Measurements from ENCODE around the gene JAG2.

Gene JAG2

DNA sequence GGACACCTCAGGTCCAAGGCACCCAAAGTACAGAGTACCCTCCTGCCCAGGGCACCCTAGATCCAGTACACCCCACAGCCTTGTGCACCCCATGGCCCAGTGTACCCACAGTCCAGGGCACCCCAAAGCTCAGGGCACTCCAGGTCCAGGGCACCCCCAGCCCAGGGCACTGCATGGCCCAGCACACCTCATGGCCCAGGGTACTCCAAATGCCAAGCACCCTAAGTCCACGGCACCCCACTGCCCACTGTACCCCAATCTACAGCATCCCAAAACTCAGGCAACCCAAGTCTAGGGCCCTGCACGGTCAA is 6.0 kb downstream of the JAG2 start:
- no peaks in the 10 kb centered on the region for H3K9me3 ChIP-seq (ENCODE audit: insufficient read depth, low read length)
- DNase-seq (ENCODE audit: low read depth, low spot score), result no peak
- TF ChIP-seq ZNF274 (IDR thresholded peaks at IDR 0.05; ENCODE audit: low read depth, low read length) (no peak), SUZ12 (IDR thresholded peaks at IDR 0.05; ENCODE audit: extremely low read depth, insufficient read depth, insufficient read length) (no peak), YY1 (IDR thresholded peaks at IDR 0.05; ENCODE audit: insufficient read depth, insufficient read length) (no peak)
- H3K4me1 ChIP-seq (ENCODE audit: insufficient read depth, insufficient read length), result peaks cover 41% of the 10 kb centered on the region
- H3K36me3 ChIP-seq (ENCODE audit: insufficient read depth, insufficient read length, low read length), result peaks cover 3% of the 10 kb centered on the region
- no peak overlapping the region for H3K4me3 ChIP-seq (ENCODE audit: insufficient read length, low read depth)
- H3K9ac ChIP-seq (ENCODE audit: insufficient read length, low read depth), result peak overlapping the region; percentile 28
- H3K27me3 ChIP-seq (ENCODE audit: insufficient read depth, insufficient read length), result no peaks in the 10 kb centered on the region

DNA sequence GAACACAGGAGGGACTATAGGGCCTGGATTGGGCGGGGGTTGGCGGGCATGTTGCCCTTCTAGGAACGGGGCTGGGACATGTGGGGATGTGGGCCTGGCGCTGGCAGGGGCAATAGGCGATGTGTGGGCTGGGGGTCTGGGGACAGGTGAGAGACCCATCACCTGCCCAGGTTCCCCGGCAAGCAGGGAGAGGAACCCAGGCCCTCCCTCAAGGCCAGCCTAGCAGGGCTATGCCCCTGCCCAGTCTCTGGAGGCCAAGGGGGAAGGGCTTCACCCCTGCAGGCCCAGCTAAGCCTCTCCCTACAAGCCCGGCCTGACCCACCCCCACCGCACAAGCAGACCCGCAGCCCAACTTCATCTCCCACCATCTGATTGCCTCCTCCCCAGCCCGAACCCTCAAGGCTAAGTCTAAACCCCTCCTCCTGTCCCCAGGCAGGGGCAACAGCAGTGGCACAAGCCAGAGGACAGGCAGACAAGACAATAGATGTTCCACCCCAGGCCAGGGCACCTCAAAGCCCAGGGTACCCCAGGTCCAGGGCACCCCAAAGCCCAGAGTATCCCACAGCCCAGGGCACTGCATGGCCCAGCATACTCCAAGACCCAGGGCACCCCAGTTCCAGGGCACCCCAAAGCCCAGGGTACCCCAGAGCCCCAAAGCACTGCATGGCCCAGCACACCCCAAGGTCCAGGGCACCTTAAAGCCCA is 6.5 kb downstream of the JAG2 start:
- no peak overlapping the region for H3K4me3 ChIP-seq (ENCODE audit: insufficient read length, low read depth)
- no peak for DNase-seq (ENCODE audit: low read depth, low spot score)
- peaks cover 41% of the 10 kb centered on the region for H3K4me1 ChIP-seq (ENCODE audit: insufficient read depth, insufficient read length)
- no peaks in the 10 kb centered on the region for H3K9me3 ChIP-seq (ENCODE audit: insufficient read depth, low read length)
- peak overlapping the region; percentile 28 for H3K9ac ChIP-seq (ENCODE audit: insufficient read length, low read depth)
- peaks cover 3% of the 10 kb centered on the region for H3K36me3 ChIP-seq (ENCODE audit: insufficient read depth, insufficient read length, low read length)
- no peak for TF ChIP-seq ZNF274 (IDR thresholded peaks at IDR 0.05; ENCODE audit: low read depth, low read length)
- no peak for TF ChIP-seq SUZ12 (IDR thresholded peaks at IDR 0.05; ENCODE audit: extremely low read depth, insufficient read depth, insufficient read length)
- no peak for TF ChIP-seq YY1 (IDR thresholded peaks at IDR 0.05; ENCODE audit: insufficient read depth, insufficient read length)
- H3K27me3 ChIP-seq (ENCODE audit: insufficient read depth, insufficient read length), result no peaks in the 10 kb centered on the region

DNA sequence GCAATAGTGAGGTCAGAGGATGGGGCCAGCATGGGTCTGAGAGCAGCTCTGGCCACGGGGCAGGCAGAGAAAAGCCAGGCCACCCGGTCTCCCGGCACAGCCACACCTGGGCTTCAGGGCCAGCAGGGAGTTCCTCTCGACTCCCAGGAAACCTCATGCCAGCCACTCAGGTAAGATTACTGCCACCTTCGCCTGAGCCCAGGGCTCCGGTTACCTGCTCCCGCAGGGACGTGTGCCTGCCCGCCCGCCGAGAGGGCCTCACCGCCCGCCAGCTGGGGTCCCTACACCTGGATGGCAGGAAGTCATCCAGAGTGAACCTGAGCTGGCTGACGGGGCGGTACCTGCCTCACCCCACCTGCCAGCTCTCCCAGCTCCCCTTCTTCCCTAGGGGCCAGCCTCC is 7.3 kb downstream of the JAG2 start:
- Histone ChIP-seq H3K4me3 (ENCODE audit: insufficient read length, low read depth) (no peak overlapping the region), H3K9ac (ENCODE audit: insufficient read length, low read depth) (no peak overlapping the region), H3K36me3 (ENCODE audit: insufficient read depth, insufficient read length, low read length) (no peaks in the 10 kb centered on the region), H3K4me1 (ENCODE audit: insufficient read depth, insufficient read length) (peaks cover 36% of the 10 kb centered on the region), H3K27me3 (ENCODE audit: insufficient read depth, insufficient read length) (no peaks in the 10 kb centered on the region), H3K9me3 (ENCODE audit: insufficient read depth, low read length) (no peaks in the 10 kb centered on the region)
- TF ChIP-seq SUZ12 (IDR thresholded peaks at IDR 0.05; ENCODE audit: extremely low read depth, insufficient read depth, insufficient read length), result no peak
- no peak for TF ChIP-seq YY1 (IDR thresholded peaks at IDR 0.05; ENCODE audit: insufficient read depth, insufficient read length)
- no peak for TF ChIP-seq ZNF274 (IDR thresholded peaks at IDR 0.05; ENCODE audit: low read depth, low read length)
- DNase-seq (ENCODE audit: low read depth, low spot score), result no peak

DNA sequence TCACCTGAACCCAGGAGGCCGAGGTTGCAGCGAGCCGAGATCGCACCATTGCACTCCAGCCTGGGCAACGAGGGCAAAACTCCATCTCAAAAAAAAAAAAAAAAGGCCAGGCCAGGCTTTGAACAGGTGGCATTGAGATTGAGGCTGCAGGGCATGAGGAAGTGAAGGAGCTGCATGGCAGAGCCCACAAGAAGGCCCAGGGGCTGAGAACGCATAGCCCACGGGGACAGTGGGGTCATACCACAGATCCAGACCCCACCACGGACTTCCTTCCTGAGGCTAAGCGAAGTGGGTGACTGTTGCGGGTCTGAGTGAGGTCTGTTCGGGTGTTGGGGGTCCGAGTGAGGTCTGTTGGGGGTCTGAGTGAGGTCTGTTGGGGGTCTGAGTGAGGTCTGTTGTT is 7.8 kb downstream of the JAG2 start:
- Histone ChIP-seq H3K36me3 (ENCODE audit: insufficient read depth, insufficient read length, low read length) (no peaks in the 10 kb centered on the region), H3K9me3 (ENCODE audit: insufficient read depth, low read length) (no peaks in the 10 kb centered on the region), H3K27me3 (ENCODE audit: insufficient read depth, insufficient read length) (no peaks in the 10 kb centered on the region), H3K9ac (ENCODE audit: insufficient read length, low read depth) (no peak overlapping the region), H3K4me1 (ENCODE audit: insufficient read depth, insufficient read length) (peaks cover 31% of the 10 kb centered on the region), H3K4me3 (ENCODE audit: insufficient read length, low read depth) (no peak overlapping the region)
- DNase-seq (ENCODE audit: low read depth, low spot score), result no peak
- TF ChIP-seq SUZ12 (IDR thresholded peaks at IDR 0.05; ENCODE audit: extremely low read depth, insufficient read depth, insufficient read length) (no peak), ZNF274 (IDR thresholded peaks at IDR 0.05; ENCODE audit: low read depth, low read length) (no peak), YY1 (IDR thresholded peaks at IDR 0.05; ENCODE audit: insufficient read depth, insufficient read length) (no peak)

DNA sequence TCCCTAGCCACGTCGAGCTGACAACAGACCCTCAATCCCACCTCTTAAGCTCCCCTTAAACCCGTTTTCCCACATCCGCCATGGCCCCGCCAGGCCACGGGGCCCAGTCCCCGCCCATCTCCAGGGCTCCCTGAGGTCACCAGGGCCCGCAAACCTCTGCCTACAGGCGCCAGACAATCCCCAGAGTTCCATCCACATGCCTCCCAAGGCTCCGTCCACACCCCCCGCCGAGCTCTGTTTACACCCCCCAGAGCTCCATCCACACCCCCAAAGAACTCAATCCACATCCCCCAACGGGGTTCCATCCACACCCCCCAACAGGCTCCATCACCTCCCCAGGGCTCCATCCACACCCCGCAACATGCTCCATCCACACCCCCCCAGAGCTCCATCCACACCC is 9.2 kb downstream of the JAG2 start:
- no peaks in the 10 kb centered on the region for H3K27me3 ChIP-seq (ENCODE audit: insufficient read depth, insufficient read length)
- no peak for TF ChIP-seq YY1 (IDR thresholded peaks at IDR 0.05; ENCODE audit: insufficient read depth, insufficient read length)
- TF ChIP-seq ZNF274 (IDR thresholded peaks at IDR 0.05; ENCODE audit: low read depth, low read length), result no peak
- DNase-seq (ENCODE audit: low read depth, low spot score), result no peak
- H3K9ac ChIP-seq (ENCODE audit: insufficient read length, low read depth), result no peak overlapping the region
- H3K36me3 ChIP-seq (ENCODE audit: insufficient read depth, insufficient read length, low read length), result peaks cover 3% of the 10 kb centered on the region
- H3K4me3 ChIP-seq (ENCODE audit: insufficient read length, low read depth), result no peak overlapping the region
- H3K9me3 ChIP-seq (ENCODE audit: insufficient read depth, low read length), result no peaks in the 10 kb centered on the region
- peaks cover 19% of the 10 kb centered on the region for H3K4me1 ChIP-seq (ENCODE audit: insufficient read depth, insufficient read length)

DNA sequence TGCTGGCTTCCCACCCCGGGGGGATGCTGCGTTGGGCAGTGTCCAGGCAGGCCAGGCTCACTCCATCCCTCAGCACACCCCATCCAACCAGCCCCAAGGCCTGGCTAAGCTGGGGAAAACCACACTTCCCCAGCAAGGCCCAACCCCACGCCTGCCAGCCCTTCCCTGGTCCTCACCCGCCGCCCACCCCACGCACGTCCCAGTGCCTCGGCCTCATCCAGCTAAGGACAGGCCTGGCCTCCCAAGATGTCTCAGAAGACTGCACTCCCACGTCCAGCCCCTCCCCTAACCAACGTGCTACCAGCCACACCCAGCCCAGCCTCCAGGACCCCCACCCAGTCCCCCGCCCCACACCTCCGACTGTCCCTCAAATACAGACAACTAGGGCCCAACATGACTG is 9.8 kb downstream of the JAG2 start:
- TF ChIP-seq ZNF274 (IDR thresholded peaks at IDR 0.05; ENCODE audit: low read depth, low read length), result no peak
- no peak for TF ChIP-seq SUZ12 (IDR thresholded peaks at IDR 0.05; ENCODE audit: extremely low read depth, insufficient read depth, insufficient read length)
- TF ChIP-seq YY1 (IDR thresholded peaks at IDR 0.05; ENCODE audit: insufficient read depth, insufficient read length), result no peak
- no peak overlapping the region for H3K9ac ChIP-seq (ENCODE audit: insufficient read length, low read depth)
- H3K36me3 ChIP-seq (ENCODE audit: insufficient read depth, insufficient read length, low read length), result peaks cover 3% of the 10 kb centered on the region

DNA sequence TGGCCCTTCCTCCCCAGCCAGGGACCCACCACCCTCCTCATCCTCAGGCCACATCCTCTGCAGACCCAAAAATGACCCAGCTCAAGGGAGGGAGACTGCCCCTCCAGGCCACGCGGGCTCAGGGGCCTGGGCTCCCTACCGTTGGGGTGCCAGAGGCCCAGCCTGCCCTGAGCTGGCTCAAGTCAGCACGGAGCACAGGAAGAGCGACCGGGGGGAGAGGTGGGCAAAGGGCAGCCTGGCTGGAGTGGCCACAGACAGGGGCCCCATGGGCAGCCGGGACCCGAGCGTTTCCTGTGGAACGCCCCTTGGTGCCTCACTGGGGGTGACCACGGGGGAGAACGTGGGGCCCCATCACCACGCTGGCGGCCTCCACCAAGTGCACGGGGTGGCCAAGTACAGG is 10.7 kb downstream of the JAG2 start:
- no peak for DNase-seq (ENCODE audit: low read depth, low spot score)
- peaks cover 3% of the 10 kb centered on the region for H3K36me3 ChIP-seq (ENCODE audit: insufficient read depth, insufficient read length, low read length)
- no peak for TF ChIP-seq ZNF274 (IDR thresholded peaks at IDR 0.05; ENCODE audit: low read depth, low read length)
- TF ChIP-seq YY1 (IDR thresholded peaks at IDR 0.05; ENCODE audit: insufficient read depth, insufficient read length), result no peak
- TF ChIP-seq SUZ12 (IDR thresholded peaks at IDR 0.05; ENCODE audit: extremely low read depth, insufficient read depth, insufficient read length), result no peak
- H3K9ac ChIP-seq (ENCODE audit: insufficient read length, low read depth), result no peak overlapping the region
- H3K4me1 ChIP-seq (ENCODE audit: insufficient read depth, insufficient read length), result peaks cover 9% of the 10 kb centered on the region
- H3K27me3 ChIP-seq (ENCODE audit: insufficient read depth, insufficient read length), result no peaks in the 10 kb centered on the region
- H3K9me3 ChIP-seq (ENCODE audit: insufficient read depth, low read length), result no peaks in the 10 kb centered on the region
- H3K4me3 ChIP-seq (ENCODE audit: insufficient read length, low read depth), result no peak overlapping the region

More for the DNA sequence above, 9.8 kb downstream of the JAG2 start:
- Histone ChIP-seq H3K4me3 (ENCODE audit: insufficient read length, low read depth) (no peak overlapping the region), H3K9me3 (ENCODE audit: insufficient read depth, low read length) (no peaks in the 10 kb centered on the region), H3K27me3 (ENCODE audit: insufficient read depth, insufficient read length) (no peaks in the 10 kb centered on the region), H3K4me1 (ENCODE audit: insufficient read depth, insufficient read length) (peaks cover 18% of the 10 kb centered on the region)
- DNase-seq (ENCODE audit: low read depth, low spot score), result no peak
